ENCODE measurements around the gene TSHZ2. TPM values are rescaled to one million over a fixed set of nuclear protein-coding genes. Genes with fewer than 3 reads are reported as not detected.

The TSHZ2 gene
- total RNA-seq, 1 donor from 2014 or later, result 1.2 TPM

GRCh38 chr20:53395188-53395923 is 423.2 kb downstream of the TSHZ2 start:
- no peak for TF ChIP-seq CTCF (IDR thresholded peaks at IDR 0.05; ENCODE audit: insufficient read depth, low read depth, low read length)
- TF ChIP-seq EZH2 (IDR thresholded peaks at IDR 0.05; ENCODE audit: insufficient read depth, low read length), result no peak
- Histone ChIP-seq H3K79me2 (ENCODE audit: insufficient read depth, low read length) (no peaks in the 10 kb centered on the region), H3K9ac (ENCODE audit: low read length) (no peak overlapping the region), H3K9me3 (ENCODE audit: insufficient read depth, low read depth, low read length) (no peaks in the 10 kb centered on the region), H3K4me3 (ENCODE audit: insufficient read depth, low read depth, low read length) (no peak overlapping the region), H3K27ac (ENCODE audit: low read depth, low read length) (no peak overlapping the region), H2AFZ (ENCODE audit: low read depth, low read length) (no peak overlapping the region), H4K20me1 (ENCODE audit: insufficient read depth, low read length) (no peaks in the 10 kb centered on the region), H3K4me1 (ENCODE audit: insufficient read depth, low read length) (no peaks in the 10 kb centered on the region), H3K4me2 (ENCODE audit: low read length) (no peak overlapping the region), H3K36me3 (ENCODE audit: insufficient read depth, low read length) (no peaks in the 10 kb centered on the region), H3K27me3 (ENCODE audit: insufficient read depth, low read length) (no peaks in the 10 kb centered on the region)
- no peaks in the 10 kb centered on the region for H3K36me3 Mint-ChIP-seq (ENCODE audit: low read depth, unreplicated experiment)
- no peaks in the 10 kb centered on the region for H3K27me3 Mint-ChIP-seq (ENCODE audit: low read depth, unreplicated experiment)
- H3K27ac Mint-ChIP-seq (ENCODE audit: unreplicated experiment), result no peak overlapping the region
- no peak for DNase-seq (ENCODE audit: low read depth)
- H3K9me3 Mint-ChIP-seq (ENCODE audit: unreplicated experiment), result no peaks in the 10 kb centered on the region
- H3K4me1 Mint-ChIP-seq (ENCODE audit: low read depth, unreplicated experiment), result no peaks in the 10 kb centered on the region
- H3K4me3 Mint-ChIP-seq (ENCODE audit: unreplicated experiment), result no peak overlapping the region
- no peak for FAIRE-seq

- DNase-seq (ENCODE audit: low read depth) (no peak), FAIRE-seq (no peak)
- TF ChIP-seq CTCF (IDR thresholded peaks at IDR 0.05; ENCODE audit: insufficient read depth, low read depth, low read length), result no peak
- TF ChIP-seq EZH2 (IDR thresholded peaks at IDR 0.05; ENCODE audit: insufficient read depth, low read length), result no peak
- Mint-ChIP-seq H3K27me3 (ENCODE audit: low read depth, unreplicated experiment) (no peaks in the 10 kb centered on the region), H3K36me3 (ENCODE audit: low read depth, unreplicated experiment) (no peaks in the 10 kb centered on the region), H3K27ac (ENCODE audit: unreplicated experiment) (no peak overlapping the region), H3K4me3 (ENCODE audit: unreplicated experiment) (no peak overlapping the region), H3K9me3 (ENCODE audit: unreplicated experiment) (no peaks in the 10 kb centered on the region), H3K4me1 (ENCODE audit: low read depth, unreplicated experiment) (no peaks in the 10 kb centered on the region)
- Histone ChIP-seq H3K4me3 (ENCODE audit: insufficient read depth, low read depth, low read length) (no peak overlapping the region), H3K4me1 (ENCODE audit: insufficient read depth, low read length) (no peaks in the 10 kb centered on the region), H3K36me3 (ENCODE audit: insufficient read depth, low read length) (no peaks in the 10 kb centered on the region), H3K27me3 (ENCODE audit: insufficient read depth, low read length) (no peaks in the 10 kb centered on the region), H4K20me1 (ENCODE audit: insufficient read depth, low read length) (no peaks in the 10 kb centered on the region), H3K9me3 (ENCODE audit: insufficient read depth, low read depth, low read length) (peaks cover 2% of the 10 kb centered on the region), H2AFZ (ENCODE audit: low read depth, low read length) (peak overlapping the region; percentile 21), H3K79me2 (ENCODE audit: insufficient read depth, low read length) (no peaks in the 10 kb centered on the region), H3K4me2 (ENCODE audit: low read length) (no peak overlapping the region), H3K27ac (ENCODE audit: low read depth, low read length) (no peak overlapping the region), H3K9ac (ENCODE audit: low read length) (no peak overlapping the region)
Observed at GRCh38 chr20:53399083-53399482, 426.9 kb downstream of the TSHZ2 start.

All from astrocyte (in vitro differentiated cells and primary cell).